ENCODE measurements around the gene KERA. TPM values are rescaled to one million over a fixed set of nuclear protein-coding genes. Genes with fewer than 3 reads are reported as not detected.
"Not testable (repeated sequence)": the region's sequence is repeated elsewhere in the genome, so short reads cannot be mapped to it uniquely, and the experiment has no call there.

The KERA gene, protein sequence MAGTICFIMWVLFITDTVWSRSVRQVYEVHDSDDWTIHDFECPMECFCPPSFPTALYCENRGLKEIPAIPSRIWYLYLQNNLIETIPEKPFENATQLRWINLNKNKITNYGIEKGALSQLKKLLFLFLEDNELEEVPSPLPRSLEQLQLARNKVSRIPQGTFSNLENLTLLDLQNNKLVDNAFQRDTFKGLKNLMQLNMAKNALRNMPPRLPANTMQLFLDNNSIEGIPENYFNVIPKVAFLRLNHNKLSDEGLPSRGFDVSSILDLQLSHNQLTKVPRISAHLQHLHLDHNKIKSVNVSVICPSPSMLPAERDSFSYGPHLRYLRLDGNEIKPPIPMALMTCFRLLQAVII
- not detected for total RNA-seq

DNA sequence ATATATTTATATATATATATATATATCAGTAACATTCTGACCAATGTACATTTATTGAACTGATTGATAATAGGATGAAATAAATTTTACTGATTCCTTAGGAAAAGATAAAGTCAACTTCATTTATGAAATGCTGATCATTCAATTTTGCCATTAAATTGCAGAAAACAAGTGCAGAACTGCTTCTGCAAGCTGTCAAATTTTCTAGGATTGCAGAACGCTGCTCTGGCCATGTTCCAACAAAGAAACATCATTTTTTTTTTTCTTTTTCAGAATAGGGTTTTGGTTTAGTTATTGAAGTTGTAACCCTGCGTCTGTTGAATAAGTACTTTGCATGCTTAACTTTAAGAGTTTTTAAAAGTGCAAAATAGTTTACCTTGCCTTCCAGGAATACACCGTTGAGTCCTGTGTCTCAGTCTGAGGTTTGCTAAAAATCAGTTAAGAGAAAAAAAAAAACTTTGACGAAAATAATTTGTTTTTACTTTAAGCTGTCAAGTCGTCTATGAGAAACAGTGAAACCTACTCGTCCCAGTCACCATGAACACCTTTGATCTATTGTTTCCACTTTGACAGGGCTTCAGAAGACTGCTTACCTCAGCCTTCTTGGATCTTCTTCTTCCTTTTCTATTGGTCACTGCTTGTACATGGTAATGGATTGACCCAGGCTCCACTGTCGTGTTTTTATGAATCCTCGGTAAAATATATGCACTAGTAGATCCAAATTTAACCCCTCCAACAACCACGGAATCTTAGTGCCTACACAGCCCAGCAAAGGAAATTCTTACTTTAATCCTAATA lies at the start of gene KERA:
Gene KERA, minus strand, starts transcription at position 657 of the 798 bp plus-strand sequence. CDS start 1,743 bp downstream, outside the sequence.
- DNase-seq (ENCODE audit: low spot score), result no peak

DNA sequence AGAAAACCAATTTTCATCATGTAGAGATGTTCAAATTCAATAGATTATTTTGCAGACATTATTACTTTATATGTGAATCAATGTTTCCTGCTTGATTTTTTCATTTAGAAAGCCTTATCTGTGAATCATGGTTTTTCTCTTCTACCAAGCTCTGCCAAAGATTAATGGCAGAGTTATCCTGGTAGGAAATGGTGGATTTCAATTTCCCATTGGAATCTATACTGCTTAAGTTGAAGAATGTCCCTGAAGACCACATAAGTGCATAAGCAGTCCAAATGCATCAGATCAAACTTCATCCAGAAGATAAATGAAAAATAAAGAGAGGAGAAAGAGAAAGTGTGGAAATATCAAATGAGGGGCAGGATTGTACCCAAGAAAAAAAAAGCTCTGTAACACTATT lies 48.5 kb upstream of the KERA start:
- DNase-seq (ENCODE audit: low spot score), result no peak

DNA sequence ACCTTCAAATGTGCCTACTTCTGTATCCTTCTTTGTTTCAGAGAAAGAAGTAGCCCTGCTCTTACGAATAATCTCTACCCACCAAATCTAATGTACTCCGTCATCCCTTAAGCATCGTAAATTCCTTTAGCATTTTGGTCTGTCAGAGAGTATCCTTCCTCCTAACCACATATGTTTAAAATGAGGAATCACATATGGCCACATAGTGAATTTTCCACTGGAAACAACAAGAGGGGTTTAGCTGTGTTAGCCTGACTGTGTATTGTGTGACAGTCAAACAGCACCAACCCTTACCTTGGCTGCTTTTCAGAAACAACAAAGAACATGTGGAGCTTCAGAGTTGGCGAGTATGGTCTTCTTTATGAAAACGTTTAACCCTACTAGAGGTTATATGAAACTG lies 48.0 kb upstream of the KERA start:
- no peak for DNase-seq (ENCODE audit: low spot score)

DNA sequence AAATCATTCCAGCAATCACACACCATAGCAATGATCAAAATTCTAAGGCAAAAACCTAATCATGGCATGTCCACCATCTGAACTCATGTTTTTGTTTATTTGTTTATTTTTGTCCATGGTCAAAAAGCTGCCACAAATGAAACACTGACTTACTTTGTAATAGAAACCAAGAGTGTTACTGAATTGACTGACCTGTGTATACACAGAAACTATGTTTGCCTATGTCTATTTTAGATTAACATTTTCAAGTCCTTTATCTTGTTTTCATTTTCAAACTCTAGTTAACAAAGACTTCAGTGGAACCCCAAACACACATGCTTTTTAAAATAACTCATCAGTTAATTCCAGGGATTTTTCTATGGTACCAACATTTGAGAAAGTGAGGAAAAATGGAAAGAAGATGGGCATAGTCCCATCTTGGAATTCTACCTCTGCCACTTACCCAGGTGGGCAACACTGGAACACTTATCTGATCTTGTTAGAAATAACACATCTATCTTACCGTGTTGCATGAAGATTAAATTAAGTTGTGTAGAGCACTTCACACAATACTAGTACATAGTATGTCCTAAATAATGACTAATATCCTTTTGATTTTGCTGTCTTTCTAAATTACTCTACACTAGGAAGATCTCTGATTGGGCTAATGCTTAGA lies 47.1 kb upstream of the KERA start:
- DNase-seq (ENCODE audit: low spot score), result no peak

DNA sequence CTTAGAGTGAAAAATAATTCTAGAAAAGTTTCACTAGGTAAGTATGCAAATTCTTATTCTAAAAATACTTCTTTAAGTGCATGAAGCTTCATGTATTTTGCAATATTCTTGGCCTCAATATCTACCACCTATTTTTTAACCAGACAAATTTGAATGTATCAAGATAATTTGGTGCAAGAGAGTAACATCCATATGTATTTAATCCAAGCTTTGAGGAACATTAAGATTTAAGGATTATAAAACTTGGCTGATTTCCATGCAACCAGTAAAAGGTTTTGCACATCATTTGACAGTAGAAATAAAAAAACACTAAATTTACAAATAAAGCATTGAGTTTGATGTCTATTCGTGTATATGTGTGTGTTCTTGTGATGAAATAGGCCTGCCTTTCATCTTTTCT lies 45.8 kb upstream of the KERA start:
- no peak for DNase-seq (ENCODE audit: low spot score)

DNA sequence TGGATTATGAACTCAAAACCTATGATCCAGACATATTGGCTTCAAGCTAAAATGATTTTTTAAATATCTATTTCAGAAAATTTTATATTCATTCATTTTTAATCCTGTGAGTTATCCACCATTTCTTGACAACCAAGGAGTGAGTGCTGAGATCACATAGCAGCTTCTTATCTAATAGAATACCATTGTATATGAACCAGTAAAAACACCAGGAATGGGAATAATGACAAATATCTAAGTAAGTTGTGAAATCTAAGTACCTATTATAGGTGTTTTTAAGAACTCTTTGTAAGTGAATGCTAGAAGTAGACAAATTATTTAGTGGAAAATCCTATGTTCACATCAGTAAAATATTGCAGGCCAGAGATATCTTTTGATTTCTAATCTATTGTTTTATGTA lies 45.3 kb upstream of the KERA start:
- no peak for DNase-seq (ENCODE audit: low spot score)

DNA sequence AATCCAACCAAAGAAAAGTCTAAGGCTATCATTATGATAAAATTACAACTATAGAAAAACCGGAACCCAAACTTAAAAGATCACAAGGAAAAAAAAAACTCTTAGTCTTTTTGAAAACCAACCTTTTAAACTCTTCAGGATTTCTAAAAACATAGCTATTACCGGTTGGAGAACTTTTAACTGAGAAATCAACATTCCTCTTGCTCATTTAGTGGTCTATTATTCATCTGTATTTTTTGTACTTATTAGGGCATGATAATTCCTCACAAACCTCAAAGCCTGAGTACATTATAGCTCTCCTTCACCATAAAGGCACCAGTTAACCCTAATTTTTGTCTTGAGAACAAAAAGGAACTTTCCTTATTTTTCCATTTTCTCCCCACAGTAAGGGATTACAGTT lies 43.1 kb upstream of the KERA start:
- DNase-seq (ENCODE audit: low spot score), result no peak

DNA sequence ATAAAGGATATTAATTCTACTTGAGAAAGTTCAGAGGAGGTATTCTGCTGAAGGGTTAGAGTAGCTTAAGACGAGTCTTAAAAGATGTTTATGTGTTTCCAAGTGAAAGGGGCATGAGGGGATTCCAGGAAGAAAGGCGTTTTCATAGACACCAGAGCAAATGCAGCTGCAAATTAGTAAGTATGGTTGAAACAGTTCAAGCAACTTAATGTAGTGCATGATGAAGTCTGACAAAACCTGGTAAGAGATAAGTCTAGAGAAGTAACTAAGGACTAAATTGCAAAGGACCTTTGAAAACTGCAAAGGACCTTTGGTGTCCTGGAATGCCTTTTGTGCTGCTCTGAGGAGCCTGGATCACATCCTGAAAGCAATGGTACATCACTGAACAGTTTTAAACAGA lies 42.0 kb upstream of the KERA start:
- DNase-seq (ENCODE audit: low spot score), result no peak

DNA sequence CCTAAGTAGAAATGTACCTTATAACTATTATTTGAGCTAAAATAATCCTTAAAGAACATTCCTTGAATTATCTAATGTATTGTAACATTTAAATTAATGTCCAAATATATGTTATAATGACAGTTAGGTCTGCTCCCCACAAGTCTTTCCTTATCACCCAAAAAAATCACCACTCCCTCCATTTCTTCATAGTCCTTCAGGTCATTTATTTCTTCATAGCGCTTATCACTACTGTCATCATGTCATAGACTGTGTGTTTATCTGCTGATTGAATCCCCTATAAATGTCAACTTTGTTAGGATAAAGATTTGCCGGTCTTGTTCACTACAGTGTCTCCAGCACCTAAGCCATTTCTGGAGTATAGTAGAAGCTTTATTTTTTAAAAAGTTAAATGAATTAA lies 41.5 kb upstream of the KERA start:
- DNase-seq (ENCODE audit: low spot score), result no peak

DNA sequence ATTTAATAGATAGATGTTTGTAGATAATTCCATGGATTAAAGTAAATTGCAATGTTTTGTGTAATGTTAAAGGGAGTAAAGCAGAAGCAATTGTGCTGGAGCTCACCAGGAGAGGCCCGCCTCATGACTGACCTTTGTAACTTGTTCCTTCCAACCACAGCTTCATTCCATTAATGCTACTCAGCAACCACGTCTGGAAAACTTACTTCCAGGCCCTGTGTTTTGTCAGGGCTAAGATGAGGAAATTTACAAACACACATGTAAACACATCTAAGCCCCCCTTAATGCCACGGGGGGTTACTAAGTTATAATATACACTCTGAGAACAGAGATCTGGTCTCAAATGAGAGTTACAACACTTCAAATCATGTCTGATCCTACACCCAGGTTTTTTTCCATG lies 41.1 kb upstream of the KERA start:
- no peak for DNase-seq (ENCODE audit: low spot score)

DNA sequence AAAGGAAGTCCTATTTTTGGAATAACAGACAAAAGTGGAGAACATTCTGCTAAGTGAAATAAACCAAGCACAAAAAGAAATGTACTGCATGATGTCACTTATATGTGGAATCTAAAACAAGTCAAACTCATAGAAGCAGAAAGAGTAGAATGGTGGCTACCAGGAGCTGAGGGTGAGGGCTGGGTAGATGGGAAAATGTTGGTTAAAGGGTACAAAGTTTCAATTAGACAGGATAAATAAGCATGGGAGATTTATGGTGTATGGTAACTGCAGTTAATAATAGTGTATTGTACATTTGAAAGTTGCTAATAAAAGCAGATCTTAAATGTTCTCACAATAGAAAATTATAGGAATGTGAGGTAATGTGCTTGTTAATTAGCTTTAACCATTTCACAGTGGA lies 40.6 kb upstream of the KERA start:
- no peak for DNase-seq (ENCODE audit: low spot score)

DNA sequence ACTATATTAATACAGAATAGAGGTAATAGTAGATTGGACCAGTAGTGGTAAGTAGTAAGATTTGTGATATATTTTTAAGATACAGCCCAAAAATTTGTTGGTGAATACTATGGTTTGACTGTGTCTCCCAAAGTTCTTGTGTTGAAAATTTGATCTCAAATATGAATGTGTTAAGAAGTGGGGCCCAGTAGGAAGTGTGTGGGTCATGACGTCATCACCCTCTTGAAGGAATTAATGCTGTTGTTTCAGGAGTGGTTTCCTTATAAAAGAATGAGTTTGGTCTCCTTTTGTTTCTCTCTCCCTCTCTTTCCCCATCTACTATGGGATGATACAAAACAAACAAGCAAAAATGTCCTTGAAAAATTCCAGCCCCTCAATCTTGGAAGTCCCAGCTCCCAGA lies 37.1 kb upstream of the KERA start:
- DNase-seq (ENCODE audit: low spot score), result no peak

DNA sequence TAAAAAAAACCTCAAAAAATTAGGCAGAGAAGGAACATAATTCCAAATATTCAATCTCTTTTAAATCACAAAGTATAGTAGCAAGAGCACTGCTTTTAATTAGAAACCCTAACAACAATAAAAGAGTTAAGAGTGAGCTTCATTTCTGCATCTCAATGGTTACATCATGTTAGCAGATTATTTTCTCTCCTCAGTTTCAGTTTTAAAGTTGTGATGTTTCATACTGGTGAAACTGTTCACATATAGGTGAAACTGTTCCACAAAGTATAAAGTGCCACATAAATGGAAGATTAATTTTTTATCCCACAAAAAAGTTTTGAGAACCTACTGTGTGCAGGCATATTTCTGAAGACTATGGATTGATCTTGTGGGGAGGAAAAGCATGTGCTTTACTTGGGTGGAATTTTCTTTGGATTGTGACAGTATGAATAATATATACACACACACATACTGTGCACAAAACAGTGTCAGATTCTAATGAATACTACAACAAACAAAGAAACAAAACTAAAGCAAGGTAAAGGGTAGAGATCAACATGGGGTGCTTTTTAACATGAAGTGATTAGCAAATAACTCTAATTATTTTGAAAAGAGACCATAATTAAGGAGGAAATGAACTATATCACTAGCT lies 36.3 kb upstream of the KERA start:
- DNase-seq (ENCODE audit: low spot score), result no peak

DNA sequence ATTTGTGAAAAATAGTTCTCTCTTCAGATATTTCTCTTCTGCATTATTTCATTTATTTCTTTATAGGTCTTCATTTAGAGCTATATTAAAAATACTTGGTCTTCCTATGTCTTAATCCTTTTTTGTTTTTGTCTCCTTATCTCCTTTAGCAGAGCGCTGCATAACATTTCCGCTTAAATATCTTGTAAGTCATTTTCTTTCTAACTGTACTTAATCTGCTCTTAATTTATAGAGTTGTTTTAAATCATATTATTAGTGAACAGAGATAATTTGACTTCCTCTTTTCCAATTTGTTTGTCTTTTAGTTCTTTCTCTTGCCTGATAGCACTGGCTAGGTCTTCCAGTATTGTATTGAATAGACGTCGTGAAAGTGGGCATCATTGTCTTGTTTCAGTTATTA lies 35.5 kb upstream of the KERA start:
- DNase-seq (ENCODE audit: low spot score), result no peak

DNA sequence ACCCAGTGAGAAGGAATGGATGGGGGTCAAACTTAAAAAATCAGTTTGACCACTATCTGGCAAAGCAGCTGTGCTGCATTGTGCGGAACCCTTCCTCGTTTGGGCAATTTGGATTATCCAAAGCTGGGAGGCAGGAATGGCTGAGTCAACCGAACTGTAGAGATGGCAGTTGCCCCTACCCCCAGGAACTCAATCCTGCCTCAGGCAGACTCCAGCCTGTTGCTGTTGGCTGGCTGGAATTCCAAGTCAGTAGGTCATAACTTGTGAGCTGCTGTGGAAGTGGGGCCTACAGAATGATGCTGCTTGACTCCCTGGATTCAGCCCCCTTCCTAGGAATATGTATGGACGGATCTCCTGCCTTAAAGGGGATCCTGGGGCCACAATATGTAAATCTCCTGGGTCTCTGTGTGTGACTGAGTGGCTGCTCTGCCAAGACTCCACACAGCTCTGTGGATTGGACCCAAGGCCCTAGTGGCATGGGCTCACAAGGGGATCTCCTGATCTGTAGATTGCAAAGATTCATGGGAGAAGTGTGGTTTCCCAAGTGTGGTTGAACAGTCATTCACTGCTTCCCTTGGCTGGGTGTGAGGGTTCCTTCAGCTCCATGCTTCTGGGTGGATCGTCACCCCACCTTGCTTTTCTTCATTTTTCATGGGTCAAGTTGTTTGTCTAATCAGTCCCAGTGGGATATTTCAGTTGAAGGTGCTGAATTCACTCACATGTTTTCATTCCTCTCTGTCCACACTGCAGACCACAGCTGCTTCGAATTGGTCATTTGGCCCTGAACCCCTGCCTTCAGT lies 34.3 kb upstream of the KERA start:
- no peak for DNase-seq (ENCODE audit: low spot score)

DNA sequence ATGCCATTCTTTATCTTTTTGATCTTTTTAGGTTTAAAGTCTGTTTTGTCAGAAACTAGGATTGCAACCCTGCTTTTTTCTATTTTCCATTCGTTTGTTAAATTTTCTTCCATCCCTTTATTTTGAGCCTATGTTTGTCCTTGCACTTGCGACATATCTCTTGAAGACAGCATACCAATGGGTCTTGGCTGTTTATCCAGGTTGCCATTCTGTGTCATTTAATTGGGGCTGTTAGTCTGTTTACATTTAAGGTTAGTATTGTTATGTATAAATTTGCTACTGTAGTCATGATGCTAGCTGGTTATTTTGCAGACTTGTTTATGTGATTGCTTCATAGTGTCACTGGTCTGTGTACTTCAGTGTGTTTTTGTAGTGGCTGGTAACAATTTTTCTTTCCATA lies 32.1 kb upstream of the KERA start:
- DNase-seq (ENCODE audit: low spot score), result not testable (repeated sequence)

DNA sequence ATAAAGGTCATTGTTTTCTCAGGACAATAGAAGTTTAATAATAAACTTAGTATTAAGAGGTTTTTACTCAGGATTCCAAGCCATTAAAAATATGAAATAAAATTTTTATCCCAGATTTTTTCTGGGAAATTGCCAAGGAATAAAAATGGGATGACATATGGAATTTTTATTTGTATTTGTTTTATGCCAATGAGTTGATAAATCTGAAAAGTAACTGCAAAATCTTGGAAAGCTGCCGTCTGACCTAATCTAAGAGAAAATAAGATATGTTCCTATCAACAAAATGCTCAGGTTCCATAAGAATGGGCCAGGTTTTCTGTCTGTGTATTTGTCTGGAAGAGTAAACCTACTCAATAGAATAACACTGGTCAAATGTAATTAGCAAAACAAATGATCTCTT lies 22.2 kb upstream of the KERA start:
- DNase-seq (ENCODE audit: low spot score), result no peak

DNA sequence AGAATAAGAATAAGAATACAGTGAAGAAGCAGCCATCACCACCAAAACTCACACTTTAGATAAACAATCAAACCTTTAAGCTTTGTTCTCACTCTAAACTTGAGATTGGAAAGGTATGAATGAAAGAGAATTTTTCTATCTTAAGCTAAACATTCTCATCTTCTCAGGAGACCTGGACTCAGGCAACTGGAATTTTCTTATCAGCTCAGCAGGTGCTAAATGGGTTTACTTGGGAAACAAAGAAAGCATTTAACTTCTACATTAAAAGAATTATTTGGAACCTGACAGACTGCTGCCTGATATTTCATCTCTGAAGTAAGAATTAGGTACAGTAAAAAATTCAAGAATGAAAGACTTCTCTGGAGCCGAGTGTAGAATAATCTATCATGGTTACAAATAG lies 20.7 kb upstream of the KERA start:
- no peak for DNase-seq (ENCODE audit: low spot score)

DNA sequence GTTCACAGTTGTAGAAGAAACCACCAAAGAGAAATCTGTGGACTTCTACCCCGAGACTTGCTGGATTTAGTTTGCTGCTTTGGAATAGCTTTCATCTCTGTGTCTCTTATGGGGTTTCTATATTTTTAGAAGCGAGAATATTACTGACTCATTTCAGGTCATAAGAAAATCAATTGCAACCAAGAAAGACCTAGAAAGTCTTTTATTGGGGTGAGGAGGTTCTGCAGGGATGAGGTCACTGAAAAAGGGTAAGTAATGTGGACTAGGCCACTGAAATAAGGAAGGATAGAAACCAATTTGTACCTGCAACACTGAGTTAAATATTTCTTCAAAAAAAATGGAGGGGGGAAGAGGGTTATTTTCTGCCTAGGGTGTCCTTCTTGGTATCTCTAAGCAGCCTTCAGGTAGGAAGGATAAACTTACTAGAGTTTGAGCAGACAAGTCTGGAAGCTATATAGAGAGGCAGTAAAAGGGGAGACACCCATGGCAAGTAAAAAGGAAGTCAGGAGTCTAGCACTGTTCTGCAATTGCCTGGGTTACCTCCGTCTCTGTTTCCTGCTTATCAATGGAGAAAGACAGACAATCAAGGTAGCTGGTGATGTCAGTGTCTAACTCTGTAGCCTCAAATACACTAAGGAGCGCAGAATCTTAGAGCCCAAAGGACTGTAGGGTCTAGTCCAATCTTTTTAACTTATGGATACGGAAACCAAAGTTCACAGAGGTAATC lies 19.6 kb upstream of the KERA start:
- DNase-seq (ENCODE audit: low spot score), result no peak

DNA sequence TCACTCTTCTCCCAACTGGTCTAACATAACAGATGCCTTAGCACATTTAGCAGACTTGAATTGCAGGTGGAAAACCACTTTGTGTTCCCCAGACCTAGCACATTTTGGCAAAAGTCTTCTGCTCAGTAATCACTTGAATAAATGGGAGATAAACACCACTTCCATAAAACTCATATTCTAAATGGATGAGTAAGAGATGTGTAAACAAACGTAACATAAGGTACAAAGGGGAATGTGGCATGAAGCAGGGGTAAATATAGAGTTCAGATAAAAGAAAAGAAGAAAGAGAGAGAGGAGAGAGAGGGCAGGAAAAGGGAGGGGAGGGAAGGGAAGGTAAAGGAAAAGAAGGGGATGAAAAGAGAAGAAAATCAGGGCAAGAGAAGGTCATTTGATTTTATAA lies 17.0 kb upstream of the KERA start:
- no peak for DNase-seq (ENCODE audit: low spot score)

DNA sequence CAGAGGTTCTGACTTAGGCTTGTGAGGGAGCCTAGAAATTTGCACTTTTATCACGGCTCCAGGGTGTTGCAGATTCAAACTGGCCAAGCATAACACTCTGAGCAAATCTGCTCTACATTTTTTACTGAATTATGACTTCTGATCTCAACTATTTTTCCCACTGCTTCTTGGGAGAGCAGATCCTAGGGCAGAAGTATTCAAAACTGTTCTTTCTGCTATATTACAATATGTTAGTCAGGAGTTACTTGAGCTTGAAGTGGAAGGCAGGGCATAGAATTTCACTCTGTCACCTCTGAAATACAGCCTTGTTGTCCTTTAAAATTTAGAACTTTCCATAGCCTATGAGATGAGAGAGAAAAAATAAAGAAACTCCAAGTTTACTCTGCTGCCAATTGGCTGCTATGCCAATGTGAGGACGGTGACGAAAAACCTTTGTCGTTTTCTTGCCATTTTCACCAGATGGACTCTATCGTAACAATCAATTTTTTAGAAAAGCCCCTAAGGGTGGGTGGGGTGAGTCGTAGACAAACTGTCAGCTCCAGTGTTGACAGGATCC lies 16.4 kb upstream of the KERA start:
- no peak for DNase-seq (ENCODE audit: low spot score)
